GM12878 (cell line): ENCODE results near the gene ZNF407. TPM values are rescaled to one million over a fixed set of nuclear protein-coding genes. Genes with fewer than 3 reads are reported as not detected.

Experiments used
- ATAC-seq: fragments of 200-7000 bp; cut with Tn5 transposase; 3 replicates; pipeline ENCODE4 v1.9.1; 2020; ENCODE audit warnings: mild to moderate bottlenecking, moderate library complexity
- BruUV-seq: library from RNA; stranded (reverse); fragments of 400-500 nt; replicated peaks from 2 replicates; lab custom pipeline; 2021; lab: Mats Ljungman, UMichigan
- CTCF ChIA-PET: fragments of 300-600 bp; sonication (Branson Sonifier 250); formaldehyde crosslinking; extraction: SDS; loops from one replicate; lab custom pipeline; 2021; ENCODE audit warnings: inconsistent platforms; lab: Yijun Ruan, JAX
- POLR2A ChIA-PET: fragments of 350-600 bp; formaldehyde crosslinking; extraction: SDS; loops from one replicate; lab custom pipeline; 2021; ENCODE audit warnings: inconsistent platforms; lab: Charles Lee
- RAD21 ChIA-PET: fragments of 300-600 bp; sonication (Branson Sonifier 250); formaldehyde crosslinking; loops from one replicate; lab custom pipeline; 2023; ENCODE audit warnings: antibody characterized with exemption; ENCODE audit not compliant: unreplicated experiment; lab: Charles Lee
- SMC1A ChIA-PET: fragments of 300-600 bp; sonication (Branson Sonifier 250); formaldehyde crosslinking; loops from one replicate; lab custom pipeline; 2023; ENCODE audit not compliant: unreplicated experiment, uncharacterized antibody; lab: Charles Lee
- DNase-seq: peaks from one replicate; pipeline ENCODE4 v3.0.0-alpha.2; 2011; ENCODE audit warnings: low read depth, low spot score
- FAIRE-seq: peaks from 3 replicates; lab custom pipeline; 2011; peaks lifted over from hg19 to GRCh38; lab: Jason Lieb, UNC
- H2AFZ ChIP-seq: 2 replicates; pipeline ENCODE4 v1.6.0; 2011; ENCODE audit warnings: low read depth, low read length, control low read depth; ENCODE audit not compliant: control insufficient read depth
- H3K27ac ChIP-seq: 2 replicates; pipeline ENCODE4 v1.5.1; 2011; ENCODE audit warnings: control low read depth; ENCODE audit not compliant: control insufficient read depth, insufficient read depth
- H3K27me3 ChIP-seq, 2 experiments: replicated peaks in 1 of 2; 2 replicates each; pipeline versions ENCODE4 v1.6.0 to v1.6.1; 2011; ENCODE audit warnings: low read length in 1 of 2; ENCODE audit not compliant: control insufficient read depth in 2 of 2, insufficient read depth in 2 of 2
- H3K36me3 ChIP-seq, 2 experiments: 2 replicates each; pipeline ENCODE4 v1.5.1; 2011; ENCODE audit warnings: low read length in 1 of 2; ENCODE audit not compliant: control insufficient read depth in 2 of 2, insufficient read depth in 2 of 2
- H3K4me1 ChIP-seq: 2 replicates; pipeline ENCODE4 v1.6.1; 2011; ENCODE audit warnings: mild to moderate bottlenecking, low read length, moderate library complexity, mixed read lengths; ENCODE audit not compliant: control insufficient read depth, insufficient read depth
- H3K4me2 ChIP-seq: 2 replicates; pipeline ENCODE4 v1.6.0; 2011; ENCODE audit warnings: control low read depth; ENCODE audit not compliant: control insufficient read depth, insufficient read depth
- H3K4me3 ChIP-seq: fragments of 200-600 bp; sonication (generic); 2 replicates; pipeline ENCODE4 v1.5.1; 2016
- H3K79me2 ChIP-seq: 2 replicates; pipeline ENCODE4 v1.6.0; 2011; ENCODE audit warnings: low read length; ENCODE audit not compliant: control insufficient read depth, insufficient read depth
- H3K9ac ChIP-seq: 2 replicates; pipeline ENCODE4 v1.8.0; 2011; ENCODE audit warnings: low read length, control low read depth, mixed read lengths; ENCODE audit not compliant: control insufficient read depth, insufficient read depth
- H3K9me3 ChIP-seq: replicated peaks from 3 replicates; pipeline ENCODE4 v1.5.1; 2011; ENCODE audit warnings: mild to moderate bottlenecking, low read length; ENCODE audit not compliant: control insufficient read depth, insufficient read depth
- H4K20me1 ChIP-seq: 2 replicates; pipeline ENCODE4 v1.6.0; 2011; ENCODE audit not compliant: control insufficient read depth, insufficient read depth
- BMI1 ChIP-seq: fragments of 450-650 bp; IDR thresholded peaks from 2 replicates; pipeline ENCODE4 v1.6.1; 2016; ENCODE audit warnings: mild to moderate bottlenecking, moderate library complexity, borderline replicate concordance
- CBFB ChIP-seq: IDR thresholded peaks from 2 replicates; pipeline ENCODE4 v1.6.1; 2016; ENCODE audit warnings: antibody characterized with exemption, low read depth
- CHD1 ChIP-seq: IDR thresholded peaks from 2 replicates; pipeline ENCODE4 v1.6.1; 2012; ENCODE audit warnings: low read depth, low read length, improper control_type of control experiment
- FOS ChIP-seq: IDR thresholded peaks from 3 replicates; pipeline ENCODE4 v1.6.1; 2011; ENCODE audit warnings: borderline replicate concordance; ENCODE audit not compliant: insufficient read length; ENCODE audit errors: extremely low read depth
- NR2F1 ChIP-seq: fragments of 450-650 bp; conservative IDR thresholded peaks from 2 replicates; pipeline ENCODE4 v1.6.1; 2017; ENCODE audit warnings: mild to moderate bottlenecking
- RFX5 ChIP-seq: IDR thresholded peaks from 2 replicates; pipeline ENCODE4 v1.6.1; 2011; ENCODE audit warnings: low read depth, low read length, improper control_type of control experiment
- SMC3 ChIP-seq: IDR thresholded peaks from 2 replicates; pipeline ENCODE4 v1.6.1; 2011; ENCODE audit warnings: low read length, improper control_type of control experiment, borderline replicate concordance
- SPI1 ChIP-seq: IDR thresholded peaks from 2 replicates; pipeline ENCODE4 v1.6.1; 2011; ENCODE audit warnings: low read depth, mild to moderate bottlenecking, low read length, moderate library complexity, borderline replicate concordance; ENCODE audit not compliant: insufficient read depth
- ZBTB11 ChIP-seq: fragments of 450-650 bp; formaldehyde crosslinking; IDR thresholded peaks from 2 replicates; pipeline ENCODE4 v1.5.0; 2022; ENCODE audit warnings: mild to moderate bottlenecking, missing genetic modification characterization
- WGBS: methylation state at CpG from one replicate; pipeline ENCODE4 v1.1.6; 2016; ENCODE audit warnings: low lambda C conversion rate; ENCODE audit not compliant: insufficient replicate concordance, insufficient coverage; ENCODE audit errors: missing lambda C conversion rate; 5-methylcytosine and 5-hydroxymethylcytosine counted together
- in situ Hi-C: fragments of 300-500 bp; cut with MboI; formaldehyde crosslinking; loops from 9 replicates; pipeline ENCODE4 v1.14.3; 2018; ENCODE audit warnings: mixed read lengths
- intact Hi-C: fragments of 100-400 bp; cut with micrococcal nuclease; formaldehyde crosslinking; loops from one replicate; pipeline ENCODE4 v1.14.2; 2022; ENCODE audit not compliant: unreplicated experiment
- polyA plus RNA-seq, 11 experiments: library from polyadenylated mRNA; depleted of rRNA in 4 of 11; unstranded in 6 of 11; stranded (reverse) in 5 of 11; fragments of >200 nt; fragmentation: Nextera tagmentation in 4 of 11; fragmentation: Illumina TruSeq in 1 of 11; extraction: Ambion mirVana in 4 of 11; extraction: Trizol in 1 of 11; gene quantifications; 1 replicate in 1 of 11; 2 replicates in 10 of 11; pipeline versions ENCODE4 v1.2.1 to v1.2.3, GENCODE V29; 2011 to 2016; ENCODE audit warnings: inconsistent platforms in 2 of 11, missing spikeins in 2 of 11, low read depth in 1 of 11
- total RNA-seq, 4 experiments: library from RNA; depleted of rRNA in 3 of 4; stranded (reverse); fragments of >200 nt in 3 of 4; fragmentation: Illumina TruSeq in 1 of 4; extraction: Trizol in 1 of 4; gene quantifications; 2 replicates each; pipeline versions ENCODE4 v1.2.1 to v1.2.3, GENCODE V29; 2013 to 2021

The ZNF407 gene
- total and polyA plus RNA-seq, 10 of the 15 experiments (the other 5 are each of a cell fraction or from before 2014, with no cell fraction given) = 0.69 to 11.6 (median 5.3) TPM

GRCh38 chr18:75111760-75112159 lies 514.1 kb downstream of the ZNF407 start:
- H3K9me3 ChIP-seq = no peaks in the 10 kb centered on the region
- H3K4me3 ChIP-seq = no peak overlapping the region
- H3K27ac ChIP-seq = no peak overlapping the region
- ChIA-PET POLR2A (no interaction called here), CTCF (no interaction called here), RAD21 (no interaction called here)
- in situ Hi-C loops = no loop called here
- no peak overlapping the region for H3K9ac ChIP-seq
- no peak for DNase-seq
- WGBS = 67% methylated on average over 8 of the region's 8 CpGs
- TF ChIP-seq SPI1 (no peak), RFX5 (no peak), FOS (no peak), SMC3 (no peak), ZBTB11 (CRISPR knock-in tag) (no peak), CBFB (no peak), BMI1 (no peak), NR2F1 (no peak), CHD1 (no peak)
- TF ChIP-seq, all 136 proteins: peak for 0
- ATAC-seq = no peak
- Histone ChIP-seq H3K79me2 (no peaks in the 10 kb centered on the region), H3K4me2 (no peak overlapping the region), H3K36me3 (no peaks in the 10 kb centered on the region), H3K4me1 (no peaks in the 10 kb centered on the region), H4K20me1 (no peaks in the 10 kb centered on the region), H3K27me3 (no peaks in the 10 kb centered on the region; a peak in 2 of 4 replicates), H2AFZ (no peak overlapping the region)
- intact Hi-C loops = no loop called here
- no TSS peak for BruUV-seq
- no peak for FAIRE-seq
- SMC1A ChIA-PET = no interaction called here
